Pulmonary artery endothelial cell (primary cell): ENCODE measurements around the gene ZBTB9. TPM values are rescaled to one million over a fixed set of nuclear protein-coding genes. Genes with fewer than 3 reads are reported as not detected.

Experiments used
- DNase-seq: peaks from one replicate; pipeline ENCODE4 v3.0.0-alpha.2; 2011; ENCODE audit warnings: low read depth, low spot score
- total RNA-seq: library from RNA; depleted of rRNA; stranded (reverse); fragments of >200 nt; gene quantifications from 2 replicates; pipeline ENCODE4 v1.2.3, GENCODE V29; 2014

The ZBTB9 gene
- total RNA-seq, 1 donor from 2014 or later = 6.7 TPM

DNA sequence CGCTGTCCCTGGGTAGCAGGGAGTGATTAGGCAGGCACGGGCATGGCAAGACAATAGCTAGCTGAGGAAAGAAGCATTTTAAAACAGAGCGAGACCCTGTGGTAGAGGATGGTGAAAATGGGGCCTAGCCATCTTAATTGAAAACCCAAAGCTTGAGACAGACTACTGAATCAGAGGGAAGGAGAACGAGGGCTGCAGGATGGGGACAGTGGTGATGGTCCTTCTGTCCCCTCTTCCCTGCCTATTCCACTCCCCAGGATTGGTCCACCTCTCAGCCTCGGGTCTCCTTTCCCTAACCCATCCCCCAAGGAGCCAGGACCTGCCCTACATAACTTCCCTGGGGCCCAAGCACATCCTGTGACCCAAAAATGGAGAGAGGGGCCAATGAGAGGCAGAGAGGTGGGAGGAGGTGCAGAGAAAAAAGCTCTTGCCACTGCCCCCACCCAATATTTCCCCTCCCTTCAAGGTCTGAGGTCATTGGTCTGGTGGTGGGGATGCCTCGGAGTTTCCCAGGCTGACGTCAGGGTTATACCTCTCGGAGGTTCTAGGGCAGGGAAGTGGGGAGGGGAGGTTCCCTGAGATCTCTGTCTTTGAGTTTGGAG is 35.6 kb upstream of the ZBTB9 start:
- no peak for DNase-seq

DNA sequence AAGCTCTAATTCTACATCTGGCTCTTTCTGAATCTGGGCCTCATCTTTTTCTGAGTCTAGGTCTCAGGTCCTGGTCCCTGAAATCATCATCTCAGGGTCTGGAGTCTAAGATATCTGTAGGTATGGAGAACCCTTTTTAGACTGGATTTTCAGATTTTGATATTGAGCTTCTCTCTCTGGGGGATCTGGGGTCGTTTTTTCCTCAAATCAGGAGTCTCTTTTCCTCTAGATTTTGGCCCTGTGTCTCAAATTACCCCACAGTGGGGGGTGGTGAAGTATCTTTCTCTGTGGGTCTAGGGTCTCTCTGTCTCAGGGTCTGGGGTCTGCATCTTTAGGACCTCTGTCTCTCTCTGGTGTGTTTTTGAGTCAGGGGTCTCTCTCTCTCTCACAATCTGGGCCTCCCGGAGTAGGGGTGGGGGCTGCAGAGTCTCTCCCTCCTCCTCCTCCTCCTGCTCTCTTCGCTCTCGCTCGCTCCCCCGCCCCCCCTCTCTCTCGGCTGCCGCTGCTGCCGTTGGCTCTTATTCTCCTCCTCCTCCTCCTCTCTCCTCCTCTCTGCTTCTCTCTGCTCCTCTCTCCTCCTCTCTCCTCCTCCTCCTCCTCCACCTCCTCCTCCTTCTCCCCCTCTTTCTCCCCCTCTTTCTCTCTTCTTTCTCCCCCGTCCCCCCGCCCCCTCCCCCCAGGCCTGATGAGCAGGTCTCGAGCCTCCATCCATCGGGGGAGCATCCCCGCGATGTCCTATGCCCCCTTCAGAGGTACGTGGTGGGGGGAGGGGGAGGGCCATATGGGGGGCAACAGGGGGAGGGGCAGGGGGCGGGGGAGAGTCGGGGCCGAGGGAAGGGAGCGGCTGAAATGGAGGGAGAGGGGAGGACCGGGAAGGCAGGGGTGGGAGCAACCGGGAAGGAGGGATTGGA is 34.5 kb upstream of the ZBTB9 start, which contains the start of gene SYNGAP1:
TSS of gene SYNGAP1 (plus strand) at position 486 of the 911 bp plus-strand sequence. CDS start at position 686, 200 bp downstream.
- DNase-seq = no peak

DNA sequence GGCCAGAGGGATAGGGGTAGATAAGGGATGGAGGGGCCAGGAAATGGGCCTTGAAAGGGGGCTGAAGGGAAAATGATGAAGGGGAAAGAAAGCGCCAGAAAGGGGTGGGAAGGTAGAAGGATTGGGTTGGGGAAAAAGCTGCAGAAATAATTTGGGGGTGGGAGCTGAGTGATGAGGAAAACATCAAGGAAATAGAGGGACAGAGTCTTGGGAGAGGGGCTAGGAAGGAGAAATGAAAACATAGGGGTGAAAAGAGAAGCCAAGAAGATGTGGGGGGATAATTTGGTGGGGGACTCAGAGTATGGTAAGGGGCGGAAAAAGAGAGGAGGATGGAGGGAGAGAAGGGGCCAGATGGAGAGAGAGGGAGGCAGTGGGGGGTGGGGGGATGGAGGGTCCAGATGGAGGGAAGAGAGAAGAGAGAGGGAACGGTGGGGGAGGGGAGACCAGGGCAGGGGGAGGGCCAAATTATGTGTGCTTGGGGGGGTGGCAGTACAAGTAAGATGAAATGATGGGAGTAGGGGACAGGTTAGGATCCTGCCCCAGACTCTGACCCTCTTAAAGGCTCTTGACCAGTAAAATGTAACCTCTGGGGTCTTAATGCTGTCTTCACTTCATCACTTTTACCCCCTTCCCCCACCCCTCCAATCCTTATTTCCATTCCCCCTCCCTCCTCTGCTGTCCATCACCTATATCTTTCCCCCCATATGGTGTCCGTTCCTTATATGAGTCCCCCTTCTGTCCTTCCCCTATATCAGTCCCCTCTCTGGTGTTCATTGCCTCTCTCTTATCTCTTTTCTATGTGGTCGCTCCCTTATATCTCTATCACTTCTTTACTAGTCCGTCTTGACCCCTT is 33.7 kb upstream of the ZBTB9 start:
- no peak for DNase-seq

DNA sequence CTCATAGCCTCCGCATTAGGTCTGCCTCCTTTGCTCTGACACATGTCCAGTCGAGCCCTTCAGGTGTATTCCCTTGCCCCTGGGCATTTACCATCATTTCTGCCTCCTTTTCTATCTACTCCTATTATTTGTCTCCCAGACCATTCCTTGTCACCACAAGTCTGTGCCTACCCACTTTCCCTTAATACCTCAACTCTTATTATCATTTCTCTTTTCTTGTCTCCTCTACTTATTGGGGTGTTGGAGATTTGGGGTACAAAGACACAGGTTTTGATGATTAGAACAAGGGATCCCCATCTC is 33.1 kb upstream of the ZBTB9 start:
- DNase-seq = no peak

DNA sequence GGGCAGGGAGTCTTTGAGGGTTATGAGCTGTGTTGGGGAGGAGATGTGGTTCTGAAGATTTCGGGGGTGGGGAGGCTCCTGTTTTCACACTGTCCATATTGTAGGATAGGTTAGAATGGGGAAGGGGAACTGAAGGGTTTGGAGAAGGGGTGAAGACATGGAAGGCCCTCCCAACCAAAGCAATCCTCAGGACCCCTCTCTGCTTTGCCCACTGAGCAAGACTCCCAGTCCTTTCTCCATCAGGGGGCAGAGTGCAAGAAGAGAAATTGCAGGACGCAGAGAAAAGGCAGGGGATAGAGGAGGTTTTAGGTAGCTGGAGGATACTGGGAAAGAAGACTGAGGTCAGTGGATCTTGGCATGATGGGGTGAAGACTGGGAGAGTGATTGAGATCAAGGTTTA is 30.6 kb upstream of the ZBTB9 start:
- DNase-seq = no peak

DNA sequence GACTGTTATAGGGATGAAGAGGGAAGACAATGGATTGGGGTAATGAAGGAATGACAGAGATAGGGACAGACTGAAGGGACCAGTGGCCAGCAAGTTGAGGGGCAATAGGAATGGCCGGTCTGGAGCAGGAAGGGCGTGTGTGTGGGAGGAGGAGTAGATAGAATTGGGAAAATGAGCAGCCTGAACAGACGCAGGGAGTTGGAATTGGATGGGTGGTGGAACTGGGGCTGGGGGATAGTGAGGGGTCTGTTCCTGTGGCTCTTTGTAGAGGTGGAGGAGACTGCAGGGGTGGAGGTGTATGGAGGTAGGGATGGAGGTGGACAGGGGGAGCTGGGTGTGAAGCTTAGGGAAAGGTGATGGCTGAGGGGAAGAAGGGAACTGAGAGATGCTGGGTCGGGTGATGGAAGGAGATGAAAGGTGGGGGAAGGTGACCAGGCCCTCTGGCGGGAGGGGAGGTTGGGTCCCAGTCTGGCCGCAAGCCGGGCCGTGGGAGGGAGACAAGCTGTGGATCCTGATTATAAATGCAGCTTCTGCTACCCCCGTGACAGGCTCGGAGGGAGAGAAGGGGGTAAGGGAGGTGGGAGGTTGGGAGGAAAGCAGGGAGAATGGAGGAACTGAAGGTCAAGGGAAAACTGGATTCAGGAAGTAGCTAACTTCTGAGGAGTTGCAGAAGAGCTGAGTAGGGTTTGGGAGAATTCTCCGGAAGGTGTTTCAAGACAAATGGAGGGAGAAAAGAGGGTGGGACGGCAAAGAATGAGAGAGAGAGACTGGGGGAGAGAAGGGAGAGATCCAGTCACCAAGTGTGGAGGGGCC is 29.3 kb upstream of the ZBTB9 start:
- DNase-seq = no peak

DNA sequence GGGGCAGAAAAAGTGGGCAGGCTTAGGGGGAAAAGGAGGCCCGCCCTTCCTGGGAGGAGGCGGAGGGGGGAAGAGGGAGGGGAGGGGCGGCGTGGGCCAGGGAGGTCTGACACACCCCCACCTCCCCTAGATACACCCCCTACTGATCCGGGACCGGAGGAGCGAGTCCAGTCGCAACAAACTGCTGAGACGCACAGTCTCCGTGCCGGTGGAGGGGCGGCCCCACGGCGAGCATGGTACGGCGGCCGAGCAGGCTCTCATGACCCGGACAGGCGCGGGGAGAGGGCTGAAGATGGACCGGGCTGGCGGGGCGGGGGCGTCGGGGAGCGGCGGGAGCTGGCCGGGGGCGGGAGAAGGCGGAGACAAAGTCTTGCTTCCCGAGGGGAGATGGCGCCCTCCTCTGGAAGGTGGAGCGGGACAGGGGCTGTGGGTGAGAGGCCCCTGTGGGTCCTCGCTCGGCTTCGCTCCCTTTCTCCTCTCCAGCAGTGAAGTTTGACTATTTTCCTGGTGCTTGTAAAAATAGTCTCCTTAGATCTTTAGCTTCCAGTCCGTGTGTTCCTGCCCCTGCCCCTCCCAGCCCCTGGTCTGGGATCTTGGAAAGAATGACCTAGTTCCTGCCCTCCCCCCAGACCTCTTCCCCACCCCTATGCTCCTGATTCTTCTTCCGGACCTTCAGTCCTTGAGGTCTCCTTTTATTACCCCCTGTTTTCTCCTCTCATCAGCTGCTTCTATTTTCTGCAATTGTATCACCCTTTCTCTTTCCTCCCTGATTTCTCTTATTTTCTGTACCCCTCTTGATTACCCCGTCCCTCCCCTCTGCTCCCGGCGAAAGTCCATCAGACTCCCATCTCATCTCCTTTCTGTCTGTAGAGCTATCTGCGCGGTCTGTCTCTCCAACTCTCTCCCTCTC is 28.5 kb upstream of the ZBTB9 start:
- DNase-seq = peak; percentile 43

DNA sequence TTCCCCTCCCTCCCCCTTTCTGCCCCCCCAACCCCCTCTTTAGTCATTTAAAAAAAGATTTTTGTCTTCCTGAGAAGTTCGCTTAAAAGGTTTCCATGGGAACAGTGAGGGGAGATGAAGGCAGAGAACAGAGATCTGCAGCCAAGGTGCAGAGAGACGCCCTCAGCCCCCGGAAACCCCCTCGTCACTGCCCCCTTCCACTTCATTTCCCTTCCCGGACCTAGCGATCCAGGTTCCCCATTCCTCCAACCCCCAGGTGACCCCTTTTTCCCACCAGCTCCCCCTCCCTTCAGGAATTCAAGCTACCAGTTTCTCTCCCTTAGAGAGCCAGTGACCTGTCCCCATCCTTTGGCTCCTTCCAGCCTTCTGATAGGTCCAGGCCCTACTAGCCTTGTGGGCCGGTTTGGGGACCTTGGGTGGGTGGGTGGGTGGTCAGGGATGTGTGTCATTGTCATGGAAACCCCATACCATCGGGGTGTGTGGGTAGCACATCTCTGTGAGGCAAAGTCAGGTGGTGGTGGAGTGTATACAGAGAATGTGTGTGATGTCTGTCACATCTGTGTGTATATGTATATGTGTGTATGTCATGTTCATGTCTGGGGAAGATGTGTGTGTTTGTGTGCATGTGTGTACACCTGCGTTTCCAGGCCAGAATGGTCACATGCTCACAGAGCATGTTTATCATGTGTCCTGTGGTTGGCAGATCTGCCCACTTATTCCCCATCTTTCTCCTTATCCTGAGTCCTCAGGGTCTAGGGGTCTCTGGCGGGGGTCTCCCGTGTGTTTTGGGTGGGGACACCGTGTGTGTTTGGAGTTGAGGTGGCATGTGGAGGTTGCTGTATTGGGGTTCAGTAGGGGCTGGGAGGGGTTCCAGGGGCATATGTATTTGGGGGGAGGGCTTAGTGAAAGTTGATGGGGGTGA is 27.5 kb upstream of the ZBTB9 start:
- no peak for DNase-seq

DNA sequence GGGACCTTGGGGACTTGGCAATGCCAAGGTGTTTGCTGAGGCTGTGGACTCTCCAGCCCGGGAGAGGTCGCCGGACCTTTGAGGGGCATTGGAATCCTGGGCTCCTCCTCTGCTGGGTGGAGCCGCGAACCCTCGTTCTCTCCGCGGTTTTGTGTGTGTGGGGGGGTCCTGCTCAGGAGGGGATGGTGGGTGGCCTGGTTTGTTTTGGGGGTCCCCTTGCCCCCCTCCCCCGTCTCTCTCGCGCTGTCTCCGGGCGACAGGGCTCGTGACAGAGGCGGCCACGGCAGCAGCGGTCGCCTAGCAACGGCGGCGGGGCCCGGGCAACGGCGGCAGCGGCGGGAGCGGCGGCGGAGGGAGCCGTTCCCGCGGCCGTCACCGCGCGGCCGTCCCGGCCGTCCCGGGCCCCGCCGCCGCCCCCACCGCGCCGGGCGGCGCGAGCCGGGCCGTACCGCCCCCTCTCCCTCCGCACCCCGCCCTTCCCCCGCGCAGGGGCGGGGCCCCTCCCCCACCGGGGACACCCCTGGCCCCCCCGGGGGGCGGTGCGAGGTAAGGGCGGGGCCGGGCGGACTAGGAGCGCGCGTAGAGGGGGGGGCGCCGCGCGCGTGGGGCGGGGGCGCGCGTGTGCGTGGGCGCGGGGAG is 26.7 kb upstream of the ZBTB9 start:
- DNase-seq = no peak

DNA sequence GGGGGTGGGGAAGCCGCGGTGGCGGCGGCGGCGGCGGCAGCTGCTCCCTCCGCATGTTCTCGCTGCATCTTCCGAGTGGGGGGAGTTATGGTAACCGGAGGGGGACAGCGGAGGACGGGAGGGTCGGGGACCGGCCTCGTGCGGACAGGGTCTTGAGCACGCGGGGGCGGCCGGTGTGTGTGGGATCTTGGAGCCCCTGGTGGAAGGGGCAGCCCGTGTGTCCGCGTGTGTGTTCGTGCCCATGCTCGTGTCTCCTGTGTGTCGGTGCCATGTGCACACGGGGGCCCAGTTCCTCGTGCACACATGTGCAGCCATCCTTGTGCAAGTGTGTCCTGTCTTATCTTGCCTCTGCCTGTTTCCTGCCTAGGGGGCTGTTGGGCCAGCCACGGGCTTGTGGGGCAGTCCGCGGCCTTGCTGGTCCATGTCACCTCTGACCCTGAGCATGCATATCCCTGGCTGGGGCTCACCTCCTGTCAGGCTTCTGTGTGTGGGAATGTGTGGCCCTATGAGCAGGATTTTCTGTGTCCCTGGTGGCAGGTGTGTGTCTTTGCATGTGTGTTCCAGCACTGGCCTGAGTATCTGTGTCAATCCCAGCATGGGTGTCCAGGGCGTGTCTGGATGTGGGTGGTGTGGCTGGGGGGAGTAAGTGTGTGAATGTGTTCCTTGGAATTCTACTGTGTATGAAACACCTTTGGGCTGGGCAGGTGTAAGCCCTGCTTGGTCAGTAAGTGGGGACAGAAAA is 26.0 kb upstream of the ZBTB9 start:
- no peak for DNase-seq

DNA sequence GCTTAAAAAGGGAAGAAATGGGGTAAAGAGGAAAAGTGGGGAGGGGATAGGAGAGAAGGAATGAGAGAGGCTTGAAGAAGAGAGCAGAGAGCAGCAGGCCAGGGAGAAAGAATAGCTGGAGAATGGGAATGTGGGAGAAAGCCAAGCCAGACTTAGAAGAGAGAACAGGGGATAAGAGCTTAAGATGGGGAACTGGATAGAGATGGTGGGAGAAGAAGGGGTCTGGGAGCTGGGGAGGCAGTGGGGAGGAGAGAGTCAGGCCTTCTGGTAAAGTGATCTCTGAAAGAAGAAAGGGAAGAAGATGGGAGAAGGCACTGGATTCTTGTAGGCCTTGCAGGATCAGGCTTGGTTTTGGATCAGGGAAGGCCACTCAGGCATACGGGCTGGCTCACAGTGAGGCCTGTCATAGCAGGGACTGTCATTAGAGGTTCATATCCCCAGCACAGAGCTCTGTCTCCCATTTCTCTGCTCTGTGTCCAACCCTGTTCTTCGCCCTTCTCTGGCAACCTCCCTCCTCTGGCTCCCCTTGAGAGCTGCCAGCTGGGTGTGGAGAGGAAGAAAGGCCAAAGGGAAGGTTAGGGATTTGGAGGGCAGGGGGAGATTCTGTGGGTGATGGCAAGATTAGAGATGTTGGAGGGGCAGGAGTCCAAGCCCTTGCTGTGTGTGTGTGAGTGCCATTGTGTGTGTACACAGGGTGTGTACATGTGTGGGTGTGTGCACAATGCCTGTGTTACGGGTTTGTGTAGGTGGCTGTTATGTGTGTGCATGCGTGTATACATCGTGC is 25.2 kb upstream of the ZBTB9 start:
- no peak for DNase-seq

DNA sequence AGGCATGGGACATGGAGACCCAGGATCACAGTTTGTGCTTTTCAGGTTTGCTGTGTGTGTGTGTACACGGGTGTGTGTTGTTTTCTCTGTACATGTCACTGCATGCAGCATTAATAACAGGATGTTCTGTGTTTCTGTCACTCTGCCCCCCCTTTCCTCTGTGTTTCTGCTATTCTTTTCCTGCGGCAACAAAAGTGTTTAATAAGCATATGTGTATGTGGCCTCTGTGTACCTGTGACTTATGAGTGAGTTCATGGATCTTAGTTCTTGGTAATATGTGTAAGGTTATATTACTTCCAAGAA is 24.7 kb upstream of the ZBTB9 start:
- DNase-seq = no peak

DNA sequence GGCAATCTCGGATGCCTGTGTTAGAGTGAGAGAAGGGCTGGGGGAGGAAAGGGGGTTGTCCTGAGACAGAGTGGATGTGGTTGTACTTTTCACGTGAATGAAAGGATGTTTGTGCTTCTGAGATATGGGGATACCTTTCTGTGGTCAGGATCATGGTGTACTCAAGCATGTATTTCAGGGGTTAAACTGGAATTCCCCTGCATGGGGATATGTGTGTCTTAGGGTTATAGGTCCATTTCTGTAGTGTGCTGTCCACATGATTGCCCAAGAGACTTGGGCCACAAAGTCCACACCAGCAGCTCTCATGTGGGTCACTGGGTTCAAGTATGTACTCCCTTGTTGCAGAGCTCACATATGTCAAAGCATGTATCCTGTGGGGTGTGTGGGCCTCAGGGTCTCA is 24.0 kb upstream of the ZBTB9 start:
- no peak for DNase-seq

DNA sequence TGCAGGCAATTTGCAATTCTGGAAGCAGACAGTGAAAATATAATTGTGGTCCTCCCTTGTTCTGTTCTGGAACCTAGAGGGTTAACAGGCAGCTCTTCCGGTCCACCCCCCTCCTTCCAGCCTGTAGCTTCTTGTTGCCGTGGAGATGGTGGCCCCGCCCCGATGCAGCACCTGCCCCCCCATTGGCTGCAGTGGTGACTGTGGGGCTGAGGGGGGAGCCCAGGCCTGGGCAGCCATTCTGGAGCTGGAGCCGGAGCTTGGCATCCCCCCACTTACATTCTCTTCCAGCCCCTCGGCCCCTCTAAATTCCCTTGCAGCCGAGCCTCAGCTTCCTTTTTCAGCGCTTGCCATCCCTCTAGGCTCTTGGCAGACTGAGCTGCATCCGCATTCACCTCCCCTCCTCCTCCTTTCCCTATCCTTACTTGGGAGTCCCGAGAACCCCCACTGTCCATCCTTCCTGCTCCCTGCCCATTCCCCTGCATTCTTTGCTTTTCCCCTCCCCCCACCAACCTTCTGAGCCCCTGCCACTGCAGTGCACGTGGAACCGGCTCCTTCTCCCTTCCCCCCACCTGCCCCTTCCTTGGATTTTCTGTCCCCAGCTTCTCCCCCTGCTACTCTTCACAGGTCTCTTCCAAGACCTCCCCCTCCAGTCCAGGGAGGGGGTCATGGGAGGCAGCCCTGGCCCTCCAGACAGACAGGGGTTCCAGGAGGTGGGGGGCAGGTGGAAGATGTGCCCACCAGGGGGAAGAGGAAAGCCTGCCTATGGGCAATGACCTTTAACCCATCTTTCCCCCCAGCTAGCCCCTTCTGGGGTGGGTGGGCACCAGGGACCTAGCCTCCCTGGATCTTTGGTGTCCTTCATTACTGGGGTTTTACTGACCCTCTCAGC is 23.1 kb upstream of the ZBTB9 start:
- DNase-seq = no peak

DNA sequence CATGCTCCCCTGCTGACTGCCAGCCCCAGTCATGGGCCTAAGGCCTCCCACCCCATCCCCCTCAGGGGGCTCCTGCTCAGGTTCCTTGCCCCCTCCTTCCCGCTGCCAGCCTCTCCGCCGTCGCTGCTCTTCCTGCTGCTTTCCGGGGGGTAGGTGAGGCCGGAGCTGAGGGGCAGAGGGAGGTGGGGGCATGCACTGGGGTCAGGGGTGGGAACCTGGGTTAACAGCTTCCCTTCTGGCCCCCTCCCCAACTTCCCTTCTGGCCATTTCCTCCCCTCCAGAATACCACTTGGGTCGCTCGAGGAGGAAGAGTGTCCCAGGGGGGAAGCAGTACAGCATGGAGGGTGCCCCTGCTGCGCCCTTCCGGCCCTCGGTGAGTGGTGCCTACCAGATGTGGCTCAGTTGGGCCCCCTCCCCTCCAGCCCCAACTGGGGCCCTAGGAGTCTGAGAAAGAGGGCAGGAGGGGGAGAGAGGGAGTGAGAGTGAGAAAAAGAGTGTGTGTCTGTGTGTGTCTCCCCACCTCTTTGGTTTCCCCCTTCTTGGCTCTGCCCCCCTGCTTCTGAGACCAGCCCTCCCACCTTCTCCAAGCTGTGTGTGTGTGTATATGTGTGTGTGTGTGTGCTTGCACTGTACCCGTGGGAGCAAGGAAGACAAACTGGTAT is 22.4 kb upstream of the ZBTB9 start:
- DNase-seq = no peak

DNA sequence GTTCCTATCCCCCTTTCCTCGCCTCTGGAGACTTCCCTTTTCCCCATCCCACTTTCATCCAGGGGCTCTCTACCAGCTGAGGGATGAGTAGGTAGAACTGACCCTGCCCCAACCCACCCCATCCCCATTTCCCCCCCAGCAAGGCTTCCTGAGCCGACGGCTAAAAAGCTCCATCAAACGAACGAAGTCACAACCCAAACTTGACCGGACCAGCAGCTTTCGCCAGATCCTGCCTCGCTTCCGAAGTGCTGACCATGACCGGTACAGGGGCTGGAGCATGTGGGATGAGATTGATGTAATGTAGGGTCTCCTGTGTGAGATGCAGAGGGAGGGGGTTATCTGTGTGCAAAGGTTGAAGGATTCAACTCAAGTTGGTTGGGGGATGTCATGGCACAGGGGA is 21.8 kb upstream of the ZBTB9 start:
- no peak for DNase-seq
